HG02885 (cell line): Measurements from ENCODE around the gene RIBC2.
"Not testable (repeated sequence)": the region's sequence is repeated elsewhere in the genome, so short reads cannot be mapped to it uniquely, and the experiment has no call there.

Experiments
- ATAC-seq: cut with Tn5 transposase; IDR thresholded peaks from one replicate; pipeline ENCODE4 v1.9.1; 2021; ENCODE audit warnings: mild to moderate bottlenecking; ENCODE audit not compliant: unreplicated experiment, poor library complexity

Gene RIBC2

GRCh38 chr22:45446216-45446615, 32.7 kb downstream of the RIBC2 start:
- ATAC-seq = no peak

DNA sequence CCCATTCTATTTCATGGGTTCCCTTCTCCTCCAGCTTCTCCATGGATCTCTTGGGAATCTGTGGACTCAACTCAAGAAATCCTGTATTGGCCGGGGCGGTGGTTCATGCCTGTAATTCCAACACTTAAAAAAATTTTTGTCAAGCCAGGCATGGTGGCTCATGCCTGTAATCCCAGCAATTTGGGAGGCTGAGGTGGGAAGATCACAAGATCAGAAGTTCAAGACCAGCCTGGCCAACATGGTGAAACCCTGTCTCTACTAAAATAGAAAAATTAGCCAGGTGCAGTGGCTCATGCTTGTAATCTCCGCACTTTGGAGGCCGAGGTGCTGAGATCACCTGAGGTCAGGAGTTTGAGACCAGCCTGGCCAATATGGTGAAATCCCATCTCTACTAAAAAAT, 34.1 kb downstream of the RIBC2 start:
- not testable (repeated sequence) for ATAC-seq

GRCh38 chr22:45448431-45448830, 34.9 kb downstream of the RIBC2 start:
- ATAC-seq = no peak

- not testable (repeated sequence) for ATAC-seq
Measured at GRCh38 chr22:45449442-45449841, 35.9 kb downstream of the RIBC2 start.

DNA sequence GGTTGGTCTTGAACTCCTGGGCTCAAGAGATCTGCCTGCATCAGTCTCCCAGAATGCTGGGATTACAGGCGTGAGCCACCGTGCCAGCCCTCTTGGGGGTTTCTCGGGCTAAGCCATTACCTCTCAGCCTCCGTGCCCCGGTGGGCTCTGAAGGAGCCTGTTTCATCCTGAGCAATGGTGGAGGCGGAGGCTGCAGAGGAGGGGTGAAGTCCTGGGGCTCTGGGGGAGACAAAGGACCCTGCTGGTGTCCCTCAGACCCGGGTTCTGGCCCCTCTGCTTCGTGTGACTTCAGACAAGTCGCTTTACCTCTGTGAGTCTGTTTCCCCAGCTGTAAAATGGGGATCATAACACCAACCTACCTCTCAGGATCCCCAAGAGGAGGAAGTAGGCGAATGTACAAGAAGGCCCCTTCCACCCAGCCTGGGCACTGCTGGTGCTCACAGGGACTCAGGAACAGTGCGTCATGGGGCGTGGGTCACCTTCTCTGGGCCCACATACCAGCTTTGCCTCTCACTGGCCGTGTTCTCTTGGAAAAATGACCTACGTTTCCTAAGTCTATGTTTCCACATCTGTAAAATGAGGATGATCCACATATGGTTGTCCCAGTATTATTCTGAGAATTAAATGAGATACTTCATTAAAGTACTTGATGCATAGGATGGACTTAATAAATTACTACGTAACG, 36.8 kb downstream of the RIBC2 start:
- no peak for ATAC-seq

DNA sequence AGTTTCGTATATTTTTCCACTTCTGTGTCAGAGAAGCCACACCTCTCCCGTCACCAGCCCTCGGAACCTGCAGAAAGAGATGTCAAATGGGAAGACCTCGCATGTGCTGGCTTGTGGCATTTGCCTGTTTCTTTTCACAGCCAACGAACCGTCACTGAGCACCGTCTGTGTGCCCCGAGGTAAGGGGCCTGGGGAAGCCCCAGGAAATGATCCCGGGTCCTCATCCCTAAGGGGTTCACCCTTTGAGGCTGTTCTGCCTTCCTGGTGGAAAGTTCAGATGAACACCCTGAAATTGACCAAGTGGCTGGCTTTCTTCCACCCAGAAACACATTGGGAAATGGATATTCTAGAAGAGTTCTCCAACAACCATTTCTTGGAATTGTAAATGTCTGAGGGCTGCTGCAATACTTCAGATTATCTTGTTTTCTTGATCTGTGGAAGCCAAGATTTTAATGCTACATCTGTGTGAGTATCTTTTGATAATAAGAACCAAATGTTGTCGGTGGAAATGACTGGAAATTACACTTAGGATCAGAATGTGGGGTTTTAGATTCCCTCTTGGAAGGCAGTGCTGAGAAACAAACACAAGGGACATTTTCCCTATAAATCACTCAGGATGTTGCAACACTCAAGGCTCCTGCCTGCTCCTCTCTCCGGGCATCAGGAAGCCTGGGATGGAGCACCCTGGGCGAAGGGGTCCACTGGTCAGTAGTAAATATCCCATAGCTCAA, 37.6 kb downstream of the RIBC2 start:
- ATAC-seq = no peak

GRCh38 chr22:45451972-45452371, 38.5 kb downstream of the RIBC2 start:
- ATAC-seq = no peak

DNA sequence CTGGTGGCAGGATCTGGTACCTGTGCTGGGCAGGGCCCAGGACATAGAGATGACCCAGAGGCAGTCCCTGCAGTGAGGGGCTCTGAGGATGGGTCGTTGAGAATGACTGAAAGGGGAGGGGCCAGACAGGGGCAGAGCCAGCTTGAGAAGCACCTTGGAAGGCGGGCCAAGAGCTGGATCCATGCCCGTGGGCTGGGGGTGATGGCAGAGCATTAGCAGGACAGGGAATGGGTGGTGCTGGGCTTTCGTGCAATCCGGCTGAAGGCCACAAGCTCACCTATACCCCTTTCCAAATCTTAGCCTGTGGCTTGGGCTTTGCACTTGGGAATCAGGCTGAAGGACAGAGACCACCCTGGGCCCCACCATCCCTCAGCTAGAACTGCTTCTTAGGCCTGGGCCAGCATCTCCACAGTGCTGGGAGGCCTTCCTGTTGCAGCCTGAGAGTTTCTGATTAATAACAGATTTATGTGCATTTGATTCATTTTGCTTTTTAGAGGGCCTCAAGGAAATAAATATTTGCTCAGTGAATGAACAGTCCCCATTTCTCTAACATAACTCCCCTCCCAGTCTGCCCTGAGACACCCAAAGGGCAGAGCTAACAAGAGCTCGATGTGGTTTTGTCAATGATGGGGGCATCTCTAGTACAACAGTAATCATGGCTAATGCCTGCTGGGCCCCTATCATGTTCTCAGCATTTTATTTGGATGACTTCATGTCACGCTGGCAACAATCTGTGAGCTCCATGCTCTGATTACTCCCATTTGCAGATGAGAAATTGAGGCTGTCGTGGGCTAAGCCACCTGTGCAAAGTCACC, 39.3 kb downstream of the RIBC2 start:
- ATAC-seq = no peak

DNA sequence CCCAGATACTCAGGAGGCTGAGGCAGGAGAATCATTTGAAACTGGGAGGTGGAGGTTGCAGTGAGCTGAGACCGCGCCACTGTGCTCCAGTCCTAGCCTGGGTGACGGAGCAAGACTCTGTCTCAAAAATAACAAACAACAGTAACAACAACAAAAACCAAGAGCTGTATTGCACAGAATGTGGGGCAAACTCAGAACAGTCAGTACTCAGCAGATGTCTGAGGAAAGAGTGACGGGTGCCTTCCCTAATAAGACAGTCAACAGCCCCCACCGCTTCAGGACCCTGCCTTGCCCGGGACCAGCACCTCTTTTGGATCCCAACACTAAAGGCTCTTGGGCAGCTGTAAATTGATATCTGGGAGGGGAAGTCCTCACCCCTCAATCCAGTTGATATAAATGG, 40.3 kb downstream of the RIBC2 start:
- no peak for ATAC-seq

- ATAC-seq = no peak
Measured at GRCh38 chr22:45454275-45454674, 40.8 kb downstream of the RIBC2 start.

- no peak for ATAC-seq
Measured at GRCh38 chr22:45455212-45455611, 41.7 kb downstream of the RIBC2 start.

DNA sequence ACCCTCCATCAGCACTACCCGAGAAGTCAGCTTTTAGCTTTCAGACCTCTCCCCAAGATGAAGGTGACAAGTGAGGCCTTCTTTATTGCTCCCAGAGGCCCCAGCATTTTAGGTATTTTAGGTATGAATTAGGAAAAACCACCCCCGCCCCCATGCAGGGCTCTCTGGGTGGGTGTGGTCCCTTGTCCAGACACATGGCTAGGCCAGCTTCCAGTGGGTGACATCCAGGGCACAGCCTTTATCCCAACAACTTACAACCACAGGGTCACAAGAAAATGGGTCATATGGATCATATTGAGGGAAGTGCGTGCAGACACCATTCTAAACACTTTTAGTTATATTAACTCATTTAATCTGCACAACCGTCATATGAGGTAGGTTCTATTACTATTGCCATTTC, 42.1 kb downstream of the RIBC2 start:
- no peak for ATAC-seq

- no peak for ATAC-seq
Measured at GRCh38 chr22:45456811-45457210, 43.3 kb downstream of the RIBC2 start.

DNA sequence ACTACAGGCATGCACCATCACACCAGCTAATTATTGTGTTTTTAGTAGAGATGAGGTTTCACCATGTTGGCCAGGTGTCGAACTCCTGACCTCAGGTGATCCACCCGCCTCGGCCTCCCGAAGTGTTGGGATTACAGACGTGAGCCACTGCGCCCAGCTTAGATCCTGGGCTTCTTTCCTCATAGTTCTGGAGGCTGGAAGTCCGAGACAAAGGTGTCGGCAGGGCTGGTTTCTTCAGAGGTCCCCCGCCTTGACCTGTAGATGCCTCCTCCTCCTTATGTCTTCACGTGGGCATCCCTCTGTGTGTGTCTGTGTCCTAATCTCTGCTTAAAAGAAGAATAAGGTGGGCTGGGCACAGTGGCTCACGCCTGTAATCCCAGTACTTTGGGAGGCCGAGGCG, 45.0 kb downstream of the RIBC2 start:
- ATAC-seq = no peak

DNA sequence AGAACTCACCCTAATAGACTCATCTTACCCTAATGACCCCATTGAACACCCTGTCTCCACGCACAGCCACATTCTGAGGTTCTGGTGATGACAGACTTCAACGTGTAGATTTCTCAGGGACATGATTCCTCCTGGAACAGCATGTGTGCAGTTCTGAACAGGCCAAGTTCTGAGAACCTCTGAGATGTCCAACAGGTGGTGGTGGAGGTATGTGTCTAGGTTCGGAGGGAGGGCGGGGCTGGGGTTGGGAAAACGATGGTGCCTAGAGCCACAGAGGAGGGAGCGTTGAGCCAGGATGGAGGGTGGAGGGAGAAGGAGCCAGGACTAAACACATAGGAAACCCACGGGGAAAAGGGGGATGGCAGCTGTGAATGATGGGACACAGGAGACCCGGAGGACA, 45.7 kb downstream of the RIBC2 start:
- ATAC-seq = no peak

DNA sequence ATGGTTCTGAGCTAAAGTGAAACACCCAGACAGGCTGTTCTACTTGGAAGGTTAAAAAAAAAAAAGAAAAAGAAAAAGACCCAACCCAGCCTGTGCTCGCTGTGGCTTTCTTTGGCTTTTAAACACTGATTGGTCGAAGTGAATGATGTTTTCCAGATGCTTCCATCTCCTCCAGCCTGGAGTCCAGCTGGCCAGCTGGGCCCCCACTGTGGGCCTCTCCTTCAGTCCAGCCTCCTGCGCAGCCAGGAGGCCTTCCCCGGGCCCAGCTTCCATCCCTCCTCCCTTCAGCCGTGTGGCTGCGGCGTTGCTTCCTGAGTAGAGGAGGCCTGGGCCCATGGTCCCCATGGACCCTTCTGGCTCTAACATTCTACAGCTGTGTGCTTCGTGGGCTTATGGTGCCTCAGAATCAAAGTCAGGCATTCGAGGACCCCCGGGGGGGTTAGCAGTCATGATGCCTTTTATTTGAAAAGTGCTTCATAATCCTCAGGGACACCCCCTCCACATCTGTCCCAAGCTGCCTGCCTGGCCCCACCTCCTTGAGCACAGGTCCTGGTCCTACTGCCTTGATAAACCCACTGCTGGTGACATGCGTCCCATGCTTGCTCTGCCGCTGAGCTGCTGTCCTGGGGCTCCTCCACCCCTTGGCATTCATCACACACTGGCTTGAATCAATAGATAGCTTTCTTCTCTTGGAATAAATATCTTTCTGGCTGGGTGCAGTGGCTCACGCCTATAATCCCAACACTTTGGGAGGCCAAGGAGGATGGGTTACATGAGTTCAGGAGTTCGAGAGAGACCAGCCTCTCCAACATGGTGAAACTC, 47.0 kb downstream of the RIBC2 start:
- no peak for ATAC-seq

DNA sequence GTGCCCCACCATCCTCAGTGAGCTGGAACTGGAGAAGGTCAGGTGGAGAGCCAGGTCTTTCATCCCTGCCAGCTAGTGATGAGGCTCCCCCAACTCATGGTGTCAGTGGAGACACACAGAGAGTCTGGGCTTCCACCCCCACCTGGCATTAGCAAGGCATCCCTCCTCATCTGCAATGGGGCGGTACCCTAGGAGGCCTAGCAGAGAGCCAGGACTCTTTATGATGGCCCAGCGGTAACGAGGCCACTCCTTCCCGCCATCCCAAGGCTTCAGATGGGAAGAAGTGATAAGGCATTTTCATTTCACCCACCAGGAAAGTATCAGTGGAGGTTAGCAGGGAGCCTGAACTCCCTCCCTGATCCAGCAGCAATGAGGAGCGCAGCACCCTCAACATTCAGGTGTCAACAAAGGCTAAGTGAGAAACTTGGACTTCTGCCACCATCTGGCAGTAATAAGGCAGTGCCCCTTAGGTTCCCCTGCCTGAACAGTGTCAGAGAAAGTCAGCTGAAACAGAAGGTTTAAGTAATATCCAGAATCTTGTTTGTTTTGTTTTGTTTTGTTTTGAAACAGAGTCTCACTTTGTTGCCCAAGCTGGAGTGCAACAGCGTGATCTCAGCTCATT, 48.7 kb downstream of the RIBC2 start:
- ATAC-seq = no peak

GRCh38 chr22:45463691-45464090, 50.2 kb downstream of the RIBC2 start:
- ATAC-seq = not testable (repeated sequence)

GRCh38 chr22:45465633-45466032, 52.1 kb downstream of the RIBC2 start:
- no peak for ATAC-seq

DNA sequence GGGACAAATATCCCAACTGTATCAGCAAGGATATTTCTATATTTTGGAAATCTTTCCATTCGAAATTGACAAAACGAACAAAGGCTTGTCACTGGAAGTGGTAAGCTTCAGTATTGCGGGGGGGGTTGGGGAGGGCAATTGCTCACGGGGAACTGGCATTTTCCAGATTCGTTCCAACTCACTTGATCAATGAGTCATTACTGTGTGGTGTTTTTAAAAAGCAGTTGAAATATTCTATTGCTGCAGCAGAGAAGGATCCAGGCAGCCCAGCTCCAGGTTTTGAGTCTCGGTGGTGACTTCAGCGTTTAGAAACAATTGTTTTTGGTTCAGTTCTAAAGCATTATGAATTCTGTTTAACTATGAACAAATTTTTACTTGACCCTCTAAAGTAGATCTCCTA, 55.4 kb downstream of the RIBC2 start:
- ATAC-seq = no peak
